Mesenchymal stem cell (in vitro differentiated cells and primary cell): ENCODE results near the gene IZUMO4.

ENCODE experiments used
- DNase-seq: peaks from one replicate; pipeline ENCODE4 v3.0.0-alpha.2; 2013
- H2AFZ ChIP-seq: one replicate; pipeline ENCODE4 v1.6.1; 2013; ENCODE audit warnings: low read depth, mild to moderate bottlenecking, control low read depth, inconsistent platforms, low read length, moderate library complexity
- H2AK5ac ChIP-seq: 2 replicates; pipeline ENCODE4 v1.6.1; 2013; ENCODE audit warnings: low read length, moderate library complexity, mild to moderate bottlenecking, inconsistent platforms; ENCODE audit not compliant: severe bottlenecking
- H2BK120ac ChIP-seq: one replicate; pipeline ENCODE4 v1.6.1; 2013; ENCODE audit warnings: low read depth, mild to moderate bottlenecking, inconsistent platforms, low read length, moderate library complexity
- H2BK12ac ChIP-seq, 2 experiments: one replicate each; pipeline ENCODE4 v1.6.1; 2013; ENCODE audit warnings: inconsistent platforms in 2 of 2, low read length in 2 of 2, mild to moderate bottlenecking in 2 of 2, moderate library complexity in 2 of 2, control low read depth in 1 of 2
- H2BK15ac ChIP-seq: one replicate; pipeline ENCODE4 v1.6.1; 2013; ENCODE audit warnings: mild to moderate bottlenecking, low read depth, inconsistent platforms; ENCODE audit not compliant: poor library complexity, severe bottlenecking
- H2BK5ac ChIP-seq: 2 replicates; pipeline ENCODE4 v1.6.1; 2013; ENCODE audit warnings: low read depth, mild to moderate bottlenecking, low read length, control low read depth, inconsistent platforms; ENCODE audit not compliant: poor library complexity, severe bottlenecking
- H3K14ac ChIP-seq, 2 experiments: one replicate each; pipeline ENCODE4 v1.6.1; 2013; ENCODE audit warnings: inconsistent platforms in 2 of 2, low read length in 2 of 2, control low read depth in 1 of 2, mild to moderate bottlenecking in 1 of 2, moderate library complexity in 1 of 2
- H3K18ac ChIP-seq, 2 experiments: one replicate each; pipeline ENCODE4 v1.6.1; 2013; ENCODE audit warnings: inconsistent platforms in 2 of 2, low read length in 2 of 2, control low read depth in 1 of 2, low read depth in 1 of 2, mild to moderate bottlenecking in 1 of 2
- H3K23ac ChIP-seq, 2 experiments: one replicate each; pipeline ENCODE4 v1.6.1; 2013; ENCODE audit warnings: inconsistent platforms in 2 of 2, low read length in 2 of 2, mild to moderate bottlenecking in 2 of 2, moderate library complexity in 2 of 2, control low read depth in 1 of 2
- H3K27ac ChIP-seq: 2 replicates; pipeline ENCODE4 v1.5.1; 2013; ENCODE audit warnings: mild to moderate bottlenecking, moderate library complexity, low read length, control low read depth, inconsistent platforms; ENCODE audit not compliant: poor library complexity, severe bottlenecking
- H3K27me3 ChIP-seq, 2 experiments: 2 replicates each; pipeline versions ENCODE4 v1.6.1 to v1.7.0; 2013; ENCODE audit warnings: low read length in 2 of 2, mild to moderate bottlenecking in 2 of 2, moderate library complexity in 2 of 2, control low read depth in 1 of 2, inconsistent platforms in 1 of 2; ENCODE audit not compliant: control insufficient read depth in 1 of 2, insufficient read depth in 1 of 2
- H3K36me3 ChIP-seq, 2 experiments: 2 replicates each; pipeline versions ENCODE4 v1.6.1 to v1.7.0; 2013; ENCODE audit warnings: low read length in 2 of 2, control low read depth in 1 of 2, inconsistent platforms in 1 of 2, low read depth in 1 of 2, mild to moderate bottlenecking in 1 of 2; ENCODE audit not compliant: insufficient read depth in 2 of 2, control insufficient read depth in 1 of 2
- H3K4ac ChIP-seq, 2 experiments: one replicate each; pipeline ENCODE4 v1.6.1; 2013; ENCODE audit warnings: inconsistent platforms in 2 of 2, low read length in 2 of 2, mild to moderate bottlenecking in 2 of 2, moderate library complexity in 2 of 2, control low read depth in 1 of 2, low read depth in 1 of 2
- H3K4me1 ChIP-seq: 2 replicates; pipeline ENCODE4 v1.6.1; 2013; ENCODE audit warnings: low read depth, low read length, control low read depth; ENCODE audit not compliant: control insufficient read depth, insufficient read depth
- H3K4me2 ChIP-seq: 2 replicates; pipeline ENCODE4 v1.6.1; 2013; ENCODE audit warnings: low read length, mild to moderate bottlenecking, inconsistent platforms; ENCODE audit not compliant: poor library complexity, severe bottlenecking
- H3K4me3 ChIP-seq, 2 experiments: 2 replicates each; pipeline versions ENCODE4 v1.5.1 to v1.7.0; 2013; ENCODE audit warnings: low read length in 2 of 2, mild to moderate bottlenecking in 2 of 2, control low read depth in 1 of 2, low read depth in 1 of 2; ENCODE audit not compliant: insufficient read depth in 1 of 2
- H3K79me1 ChIP-seq: replicated peaks from 2 replicates; pipeline ENCODE4 v1.6.1; 2013; ENCODE audit warnings: mild to moderate bottlenecking, control low read depth, low read length, inconsistent platforms; ENCODE audit not compliant: poor library complexity, severe bottlenecking
- H3K9ac ChIP-seq: 2 replicates; pipeline ENCODE4 v1.7.0; 2013; ENCODE audit warnings: mild to moderate bottlenecking, low read length, moderate library complexity
- H3K9me3 ChIP-seq: 2 replicates; pipeline ENCODE4 v1.7.0; 2013; ENCODE audit warnings: mild to moderate bottlenecking, low read length; ENCODE audit not compliant: control insufficient read depth
- H4K8ac ChIP-seq: one replicate; pipeline ENCODE4 v1.6.1; 2013; ENCODE audit warnings: inconsistent platforms, mild to moderate bottlenecking, low read length, moderate library complexity
- H4K91ac ChIP-seq: one replicate; pipeline ENCODE4 v1.6.1; 2013; ENCODE audit warnings: mild to moderate bottlenecking, low read length, inconsistent platforms
- WGBS: methylation state at CpG from one replicate; pipeline ENCODE4 v1.1.7; 2013; ENCODE audit warnings: mixed read lengths; 5-methylcytosine and 5-hydroxymethylcytosine counted together

IZUMO4 gene

GRCh38 chr19:2114218-2114617, 17.5 kb downstream of the IZUMO4 start:
- peaks cover 58% of the 10 kb centered on the region for H3K79me1 ChIP-seq
- no peak overlapping the region for H3K4me3 ChIP-seq
- H3K4me1 ChIP-seq: no peaks in the 10 kb centered on the region

GRCh38 chr19:2114821-2115220, 18.1 kb downstream of the IZUMO4 start:
- Histone ChIP-seq H3K4me1 (no peaks in the 10 kb centered on the region), H3K9ac (no peak overlapping the region), H3K23ac (no peak overlapping the region), H2BK15ac (no peak overlapping the region), H3K4me3 (no peak overlapping the region), H2BK12ac (no peak overlapping the region), H2AFZ (no peak overlapping the region), H2BK5ac (no peak overlapping the region), H3K4me2 (no peak overlapping the region), H3K4ac (no peak overlapping the region), H3K79me1 (peaks cover 58% of the 10 kb centered on the region), H3K18ac (no peak overlapping the region), H3K9me3 (no peaks in the 10 kb centered on the region), H3K14ac (no peak overlapping the region), H4K91ac (no peak overlapping the region), H4K8ac (no peak overlapping the region), H3K27ac (no peak overlapping the region), H3K36me3 (peaks cover 93 to 96% of the 10 kb centered on the region in 2 experiments), H2BK120ac (no peak overlapping the region), H3K27me3 (no peaks in the 10 kb centered on the region), H2AK5ac (no peak overlapping the region)
- WGBS: 98% methylated on average over 21 of the region's 21 CpGs
- no peak for DNase-seq

More at GRCh38 chr19:2114218-2114617, 17.5 kb downstream of the IZUMO4 start:
- H2BK120ac ChIP-seq: no peak overlapping the region
- WGBS: 97% methylated on average over 9 of the region's 9 CpGs
- no peak overlapping the region for H2AK5ac ChIP-seq
- no peak overlapping the region for H3K27ac ChIP-seq
- no peak overlapping the region for H3K9ac ChIP-seq
- no peak overlapping the region for H3K14ac ChIP-seq
- no peak overlapping the region for H3K23ac ChIP-seq
- no peak overlapping the region for H3K4me2 ChIP-seq
- no peak for DNase-seq
- no peak overlapping the region for H2BK12ac ChIP-seq
- H3K27me3 ChIP-seq: no peaks in the 10 kb centered on the region
- no peak overlapping the region for H2AFZ ChIP-seq
- H4K8ac ChIP-seq: no peak overlapping the region
- no peaks in the 10 kb centered on the region for H3K9me3 ChIP-seq
- peaks cover 97 to 99% of the 10 kb centered on the region in 2 experiments for H3K36me3 ChIP-seq
- H4K91ac ChIP-seq: no peak overlapping the region
- no peak overlapping the region for H2BK5ac ChIP-seq
- no peak overlapping the region for H2BK15ac ChIP-seq
- H3K18ac ChIP-seq: no peak overlapping the region
- H3K4ac ChIP-seq: no peak overlapping the region

- Histone ChIP-seq H2BK5ac (no peak overlapping the region), H3K4me2 (no peak overlapping the region), H2AK5ac (no peak overlapping the region), H3K36me3 (peaks cover 93 to 96% of the 10 kb centered on the region in 2 experiments), H3K4ac (no peak overlapping the region), H3K18ac (no peak overlapping the region), H3K9me3 (no peaks in the 10 kb centered on the region), H2BK120ac (no peak overlapping the region), H3K23ac (no peak overlapping the region), H2BK12ac (no peak overlapping the region), H2BK15ac (no peak overlapping the region), H4K91ac (no peak overlapping the region), H3K27me3 (no peaks in the 10 kb centered on the region), H3K14ac (no peak overlapping the region), H4K8ac (no peak overlapping the region), H2AFZ (no peak overlapping the region), H3K4me3 (no peak overlapping the region), H3K9ac (no peak overlapping the region), H3K4me1 (no peaks in the 10 kb centered on the region), H3K79me1 (peaks cover 59% of the 10 kb centered on the region), H3K27ac (no peak overlapping the region)
- WGBS: 98% methylated on average over 25 of the region's 25 CpGs
- no peak for DNase-seq
These were observed 18.6 kb downstream of the IZUMO4 start for GRCh38 chr19:2115324-2115723.

- no peak overlapping the region for H3K4me3 ChIP-seq
- H3K27me3 ChIP-seq: no peaks in the 10 kb centered on the region
- H3K79me1 ChIP-seq: peaks cover 59% of the 10 kb centered on the region
- no peak overlapping the region for H2AFZ ChIP-seq
- no peak for DNase-seq
- H2BK12ac ChIP-seq: no peak overlapping the region
- WGBS: 97% methylated on average over 24 of the region's 24 CpGs
- H3K9me3 ChIP-seq: no peaks in the 10 kb centered on the region
- no peak overlapping the region for H3K14ac ChIP-seq
- no peak overlapping the region for H3K23ac ChIP-seq
- H3K18ac ChIP-seq: no peak overlapping the region
- peaks cover 93 to 96% of the 10 kb centered on the region in 2 experiments for H3K36me3 ChIP-seq
- no peak overlapping the region for H2AK5ac ChIP-seq
- H3K4me2 ChIP-seq: no peak overlapping the region
- H3K9ac ChIP-seq: no peak overlapping the region
- no peak overlapping the region for H3K27ac ChIP-seq
- H4K8ac ChIP-seq: no peak overlapping the region
- no peak overlapping the region for H3K4ac ChIP-seq
- no peak overlapping the region for H2BK120ac ChIP-seq
- no peak overlapping the region for H4K91ac ChIP-seq
- no peak overlapping the region for H2BK15ac ChIP-seq
- H3K4me1 ChIP-seq: no peaks in the 10 kb centered on the region
- H2BK5ac ChIP-seq: no peak overlapping the region
These were observed 19.3 kb downstream of the IZUMO4 start for GRCh38 chr19:2115911-2116426.
